ENCODE measurements around the gene SPO11. TPM values are rescaled to one million over a fixed set of nuclear protein-coding genes. Genes with fewer than 3 reads are reported as not detected.

The SPO11 gene
- total and polyA plus RNA-seq, 2 of the 8 experiments (the other 6 are each of a cell fraction or from before 2014, with no cell fraction given) = not detected

GRCh38 chr20:57332105-57333089 lies 2.8 kb downstream of the SPO11 start:
- no peak for FAIRE-seq
- no peak overlapping the region for H2BK15ac ChIP-seq (ENCODE audit: low read length)
- no peak overlapping the region for H3K27ac ChIP-seq (ENCODE audit: low read depth, low read length)
- no peaks in the 10 kb centered on the region for H3K4me1 ChIP-seq (replicated peaks in 1 of 4; ENCODE audit: control insufficient read depth in 3 of 4, insufficient read depth in 4 of 4, low read length in 3 of 4)
- H3K79me2 ChIP-seq (ENCODE audit: control insufficient read depth in 1 of 2, insufficient read depth in 2 of 2, low read length in 2 of 2) = no peaks in the 10 kb centered on the region
- H3K36me3 ChIP-seq (ENCODE audit: control insufficient read depth in 2 of 4, insufficient read depth in 4 of 4, low read length in 3 of 4) = no peaks in the 10 kb centered on the region
- H2BK20ac ChIP-seq (ENCODE audit: low read length) = no peak overlapping the region
- H4K5ac ChIP-seq (ENCODE audit: insufficient read length, low read depth, low read length) = no peak overlapping the region
- no peak overlapping the region for H3K4me2 ChIP-seq (ENCODE audit: insufficient read depth in 1 of 2, low read depth in 2 of 2, low read length in 2 of 2)
- no peaks in the 10 kb centered on the region for H3K79me1 ChIP-seq (ENCODE audit: low read depth, low read length)
- H3K18ac ChIP-seq (ENCODE audit: extremely low read depth, low read length) = no peak overlapping the region
- POLR2A ChIA-PET (ENCODE audit: partially characterized antibody) = interaction anchor here (1.7 kb wide), 1 partner anchor 69 kb away, joined by 4 read pairs; no protein-coding TSS in a partner anchor
- WGBS, 2 experiments (ENCODE audit: extremely low coverage in 1 of 2, insufficient coverage in 1 of 2, insufficient read length in 1 of 2, insufficient replicate concordance in 2 of 2, low coverage in 1 of 2, low lambda C conversion rate in 2 of 2, missing lambda C conversion rate in 1 of 2) = 74% methylated on average over 1 of the region's 1 CpG; no CpG with 5 or more reads in 1 of the 2 experiments
- H4K91ac ChIP-seq (replicated peaks; ENCODE audit: insufficient read length, low read length) = no peak overlapping the region
- H3K23me2 ChIP-seq (ENCODE audit: low read depth, low read length) = no peaks in the 10 kb centered on the region
- H3K14ac ChIP-seq (ENCODE audit: insufficient read length) = no peak overlapping the region
- H2AFZ ChIP-seq (ENCODE audit: low read length) = no peak overlapping the region
- peaks cover 0 to 3% (median 0%) of the 10 kb centered on the region in 4 experiments; a peak in 2 of 7 replicates for H3K27me3 ChIP-seq (replicated peaks in 1 of 4; ENCODE audit: control insufficient read depth in 3 of 4, extremely low read depth in 1 of 4, insufficient read depth in 3 of 4, low read length in 3 of 4)
- CTCF ChIA-PET (ENCODE audit: partially characterized antibody) = interaction anchor here (0.6 to 12.8 kb wide), 52 partner anchors 9 to 465 kb away, joined by 3 to 150 read pairs (median 5); partner anchors contain the start of gene RAE1
- H3K4ac ChIP-seq (replicated peaks; ENCODE audit: insufficient read length, low read depth, low read length) = no peak overlapping the region
- H2BK12ac ChIP-seq (ENCODE audit: low read depth, low read length) = no peak overlapping the region
- H3K56ac ChIP-seq (replicated peaks; ENCODE audit: insufficient read length, low read depth, low read length) = no peak overlapping the region
- no peak for DNase-seq (ENCODE audit: low read depth in 1 of 2, low spot score in 2 of 2)
- H4K20me1 ChIP-seq (replicated peaks in 1 of 2; ENCODE audit: control insufficient read depth in 1 of 2, insufficient read depth in 2 of 2, low read length in 2 of 2) = no peaks in the 10 kb centered on the region
- no peak overlapping the region for H2AK5ac ChIP-seq (ENCODE audit: low read depth, low read length)
- H3K9ac ChIP-seq (replicated peaks in 1 of 4; ENCODE audit: extremely low read depth in 1 of 4, low read depth in 3 of 4, low read length in 3 of 4) = no peak overlapping the region
- H3K9me3 ChIP-seq (ENCODE audit: insufficient read depth in 2 of 2, low read depth in 1 of 2, low read length in 1 of 2) = no peaks in the 10 kb centered on the region
- no peak overlapping the region for H2BK5ac ChIP-seq (ENCODE audit: low read depth, low read length)
- H2BK120ac ChIP-seq (replicated peaks; ENCODE audit: low read depth, low read length) = no peak overlapping the region
- H4K8ac ChIP-seq (ENCODE audit: extremely low read depth, insufficient read depth, low read length) = no peak overlapping the region
- no peak overlapping the region for H3K4me3 ChIP-seq (ENCODE audit: extremely low read depth in 1 of 4, insufficient read depth in 2 of 4, low read depth in 3 of 4, low read length in 4 of 4)
- H3K23ac ChIP-seq (ENCODE audit: insufficient read length) = no peak overlapping the region
- TF ChIP-seq BACH1 (IDR thresholded peaks at IDR 0.05; ENCODE audit: low read length) (no peak), SP1 (IDR thresholded peaks at IDR 0.05; ENCODE audit: low read depth, low read length) (no peak), SIN3A (conservative IDR thresholded peaks at IDR 0.05 in 1 of 2, IDR thresholded peaks at IDR 0.05 in 1 of 2; ENCODE audit: low read depth in 1 of 2, low read length in 2 of 2) (no peak), KDM5A (IDR thresholded peaks at IDR 0.05; ENCODE audit: low read length) (no peak), POLR2A (IDR thresholded peaks at IDR 0.05; ENCODE audit: control extremely low read depth in 1 of 2, low read depth in 2 of 2, low read length in 2 of 2) (no peak), BCL11A (IDR thresholded peaks at IDR 0.05; ENCODE audit: low read depth in 2 of 2, low read length in 2 of 2) (no peak), TEAD4 (IDR thresholded peaks at IDR 0.05; ENCODE audit: low read depth, low read length) (no peak)
- TF ChIP-seq, protein P1, sequence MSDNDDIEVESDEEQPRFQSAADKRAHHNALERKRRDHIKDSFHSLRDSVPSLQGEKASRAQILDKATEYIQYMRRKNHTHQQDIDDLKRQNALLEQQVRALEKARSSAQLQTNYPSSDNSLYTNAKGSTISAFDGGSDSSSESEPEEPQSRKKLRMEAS (IDR thresholded peaks at IDR 0.05) = no peak
- TF ChIP-seq, protein P2, sequence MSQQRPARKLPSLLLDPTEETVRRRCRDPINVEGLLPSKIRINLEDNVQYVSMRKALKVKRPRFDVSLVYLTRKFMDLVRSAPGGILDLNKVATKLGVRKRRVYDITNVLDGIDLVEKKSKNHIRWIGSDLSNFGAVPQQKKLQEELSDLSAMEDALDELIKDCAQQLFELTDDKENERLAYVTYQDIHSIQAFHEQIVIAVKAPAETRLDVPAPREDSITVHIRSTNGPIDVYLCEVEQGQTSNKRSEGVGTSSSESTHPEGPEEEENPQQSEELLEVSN (IDR thresholded peaks at IDR 0.05) = no peak

All from H1 (cell line).